ENCODE data around the gene RNF207.

DNA sequence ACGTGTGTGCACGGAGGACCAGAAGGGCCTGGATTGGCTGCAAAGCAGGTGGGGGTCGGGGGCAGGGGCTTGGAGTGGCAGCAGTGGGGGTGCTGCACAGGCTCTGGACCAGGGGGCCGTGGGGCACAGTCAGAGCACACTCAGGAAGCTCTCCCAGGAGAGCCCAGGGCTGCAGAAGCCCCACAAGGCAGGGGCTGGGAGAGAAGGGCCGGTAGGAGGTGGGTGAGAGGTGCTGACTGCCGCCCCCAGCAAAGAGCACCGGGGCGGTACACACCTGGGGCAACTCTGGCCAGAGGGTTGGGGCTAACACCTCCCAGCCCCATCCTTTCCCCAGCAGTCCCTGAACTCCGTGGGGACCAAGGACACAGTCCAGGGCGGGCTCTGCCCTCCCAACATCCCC, 39.7 kb upstream of the RNF207 start:
- TF ChIP-seq, protein P1, sequence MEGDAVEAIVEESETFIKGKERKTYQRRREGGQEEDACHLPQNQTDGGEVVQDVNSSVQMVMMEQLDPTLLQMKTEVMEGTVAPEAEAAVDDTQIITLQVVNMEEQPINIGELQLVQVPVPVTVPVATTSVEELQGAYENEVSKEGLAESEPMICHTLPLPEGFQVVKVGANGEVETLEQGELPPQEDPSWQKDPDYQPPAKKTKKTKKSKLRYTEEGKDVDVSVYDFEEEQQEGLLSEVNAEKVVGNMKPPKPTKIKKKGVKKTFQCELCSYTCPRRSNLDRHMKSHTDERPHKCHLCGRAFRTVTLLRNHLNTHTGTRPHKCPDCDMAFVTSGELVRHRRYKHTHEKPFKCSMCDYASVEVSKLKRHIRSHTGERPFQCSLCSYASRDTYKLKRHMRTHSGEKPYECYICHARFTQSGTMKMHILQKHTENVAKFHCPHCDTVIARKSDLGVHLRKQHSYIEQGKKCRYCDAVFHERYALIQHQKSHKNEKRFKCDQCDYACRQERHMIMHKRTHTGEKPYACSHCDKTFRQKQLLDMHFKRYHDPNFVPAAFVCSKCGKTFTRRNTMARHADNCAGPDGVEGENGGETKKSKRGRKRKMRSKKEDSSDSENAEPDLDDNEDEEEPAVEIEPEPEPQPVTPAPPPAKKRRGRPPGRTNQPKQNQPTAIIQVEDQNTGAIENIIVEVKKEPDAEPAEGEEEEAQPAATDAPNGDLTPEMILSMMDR (IDR thresholded peaks at IDR 0.05), result no peak
- no peak for TF ChIP-seq POLR2A (IDR thresholded peaks at IDR 0.05)
